T-helper 2 cell treated with Interferon-gamma antibody and Interleukin-4, amounts not matched to agents 5 μg/mL and 100 μg/mL, for 36 hours (primary cell): ENCODE measurements around the gene PSMC4.
A peak's percentile ranks its signal among the peaks of the same experiment; 100 is the strongest.

ENCODE experiments used
- DNase-seq: peaks from one replicate; pipeline ENCODE4 v3.0.0; 2021; ENCODE audit warnings: low spot score
- H3K27ac Mint-ChIP-seq: one replicate; pipeline ENCODE4 v1.8.0; 2021; ENCODE audit warnings: mild to moderate bottlenecking, mixed read lengths
- H3K27me3 Mint-ChIP-seq: one replicate; pipeline ENCODE4 v1.8.0; 2021; ENCODE audit warnings: low read depth, mixed read lengths
- H3K36me3 Mint-ChIP-seq: one replicate; pipeline ENCODE4 v1.8.0; 2021; ENCODE audit warnings: low read depth, mixed read lengths
- H3K4me1 Mint-ChIP-seq: one replicate; pipeline ENCODE4 v1.8.0; 2021; ENCODE audit warnings: low read depth, mixed read lengths
- H3K4me3 Mint-ChIP-seq: one replicate; pipeline ENCODE4 v1.8.0; 2022; ENCODE audit warnings: mild to moderate bottlenecking, moderate library complexity, mixed read lengths
- H3K9me3 Mint-ChIP-seq: one replicate; pipeline ENCODE4 v1.8.0; 2021; ENCODE audit warnings: mixed read lengths

The PSMC4 gene

GRCh38 chr19:39986643-39987042 lies 15.7 kb downstream of the PSMC4 start:
- Mint-ChIP-seq H3K27me3 (no peaks in the 10 kb centered on the region), H3K27ac (no peak overlapping the region), H3K9me3 (peaks cover 51% of the 10 kb centered on the region), H3K4me1 (no peaks in the 10 kb centered on the region), H3K4me3 (no peak overlapping the region), H3K36me3 (peaks cover 60% of the 10 kb centered on the region)
- DNase-seq = no peak

DNA sequence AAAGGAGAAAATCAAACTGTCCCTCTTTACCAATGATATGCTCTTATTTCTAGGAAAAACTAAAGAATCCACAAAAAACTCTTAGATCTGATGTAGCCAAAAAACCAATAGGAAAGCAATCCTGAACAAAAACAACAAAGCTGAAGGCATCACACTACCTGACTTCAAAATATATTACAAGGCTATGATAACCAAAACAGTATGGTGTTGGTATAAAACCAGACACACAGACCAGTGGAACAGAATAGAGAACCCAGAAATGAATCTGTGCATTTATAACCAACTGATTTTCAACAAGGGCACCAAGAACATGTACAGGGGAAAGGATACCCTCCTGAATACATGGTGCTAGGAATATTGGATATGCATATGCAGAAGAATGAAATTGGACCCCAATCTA lies 16.2 kb downstream of the PSMC4 start:
- Mint-ChIP-seq H3K36me3 (peaks cover 59% of the 10 kb centered on the region), H3K27ac (no peak overlapping the region), H3K4me3 (no peak overlapping the region), H3K4me1 (no peaks in the 10 kb centered on the region), H3K9me3 (peaks cover 51% of the 10 kb centered on the region), H3K27me3 (no peaks in the 10 kb centered on the region)
- no peak for DNase-seq

- DNase-seq = no peak
- Mint-ChIP-seq H3K9me3 (peaks cover 48% of the 10 kb centered on the region), H3K27ac (no peak overlapping the region), H3K27me3 (no peaks in the 10 kb centered on the region), H3K4me1 (no peaks in the 10 kb centered on the region), H3K36me3 (peaks cover 56% of the 10 kb centered on the region), H3K4me3 (no peak overlapping the region)
Observed at GRCh38 chr19:39987596-39987995, 16.6 kb downstream of the PSMC4 start.

DNA sequence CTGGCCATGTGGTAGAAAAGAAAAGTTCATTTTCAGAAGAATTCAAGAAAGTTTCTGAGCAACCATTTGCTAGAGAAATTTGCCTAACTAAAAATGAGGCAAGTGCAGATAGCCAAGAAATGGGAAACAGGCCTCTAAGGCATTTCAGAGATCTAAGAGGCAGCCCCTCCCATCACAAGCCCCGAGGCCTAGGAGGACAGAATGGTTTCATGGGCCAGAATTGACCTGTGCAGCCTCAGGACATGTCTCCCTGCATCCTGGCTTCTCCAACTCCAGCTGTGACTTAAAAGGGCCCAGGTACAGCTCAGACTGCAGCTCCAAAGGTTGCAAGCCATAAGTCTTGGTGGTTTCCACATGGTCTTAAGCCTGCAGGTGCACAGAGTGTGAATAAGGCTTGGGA lies 22.6 kb downstream of the PSMC4 start:
- no peak overlapping the region for H3K27ac Mint-ChIP-seq
- H3K36me3 Mint-ChIP-seq = peaks cover 45% of the 10 kb centered on the region
- H3K27me3 Mint-ChIP-seq = no peaks in the 10 kb centered on the region
- H3K9me3 Mint-ChIP-seq = peaks cover 29% of the 10 kb centered on the region
- peaks cover 26% of the 10 kb centered on the region for H3K4me1 Mint-ChIP-seq
- DNase-seq = no peak
- no peak overlapping the region for H3K4me3 Mint-ChIP-seq

- Mint-ChIP-seq H3K4me1 (peaks cover 26% of the 10 kb centered on the region), H3K9me3 (peaks cover 25% of the 10 kb centered on the region), H3K36me3 (peaks cover 41% of the 10 kb centered on the region), H3K4me3 (no peak overlapping the region), H3K27ac (no peak overlapping the region), H3K27me3 (no peaks in the 10 kb centered on the region)
- DNase-seq = no peak
Observed at GRCh38 chr19:39994361-39994760, 23.4 kb downstream of the PSMC4 start.

DNA sequence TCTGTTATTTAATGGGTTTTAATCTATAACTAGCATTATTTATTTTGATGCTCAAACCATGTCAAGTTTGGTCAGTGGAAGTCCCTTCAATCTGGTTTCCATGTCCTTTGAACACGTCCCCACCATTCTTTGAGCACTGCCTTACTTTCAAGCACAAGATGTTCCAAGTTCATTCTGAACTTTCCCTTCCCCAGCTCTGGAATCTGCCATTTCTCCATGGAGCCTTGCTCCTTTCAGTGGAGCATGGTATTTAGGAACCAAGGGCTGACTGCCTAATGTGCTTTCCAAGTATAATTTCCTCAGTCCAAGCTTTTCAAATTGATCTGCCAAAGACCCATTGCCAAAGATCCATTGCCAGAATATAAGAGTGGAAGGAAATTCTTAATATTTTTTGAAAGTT lies 24.8 kb downstream of the PSMC4 start:
- DNase-seq = no peak
- Mint-ChIP-seq H3K36me3 (peaks cover 38% of the 10 kb centered on the region), H3K4me3 (peak overlapping the region; percentile 93), H3K4me1 (peaks cover 26% of the 10 kb centered on the region), H3K27ac (no peak overlapping the region), H3K27me3 (no peaks in the 10 kb centered on the region), H3K9me3 (peaks cover 25% of the 10 kb centered on the region)

GRCh38 chr19:39996218-39996810 lies 25.3 kb downstream of the PSMC4 start:
- H3K4me1 Mint-ChIP-seq = peaks cover 26% of the 10 kb centered on the region
- peaks cover 25% of the 10 kb centered on the region for H3K9me3 Mint-ChIP-seq
- DNase-seq = no peak
- peak overlapping the region; percentile 93 for H3K4me3 Mint-ChIP-seq
- no peaks in the 10 kb centered on the region for H3K27me3 Mint-ChIP-seq
- peaks cover 38% of the 10 kb centered on the region for H3K36me3 Mint-ChIP-seq
- peak overlapping the region; percentile 96 for H3K27ac Mint-ChIP-seq

GRCh38 chr19:39996811-39997637 lies 26.1 kb downstream of the PSMC4 start, which contains the start of gene ZNF546:
Gene ZNF546, plus strand, starts transcription at chr19:39997060. Its CDS starts 1,267 bp downstream, at chr19:39998327.
- Mint-ChIP-seq H3K9me3 (peaks cover 25% of the 10 kb centered on the region), H3K36me3 (peaks cover 37% of the 10 kb centered on the region), H3K4me3 (peak within 1 kb of the TSS; percentile 93), H3K27ac (peak within 1 kb of the TSS; percentile 96), H3K27me3 (no peaks in the 10 kb centered on the region), H3K4me1 (peaks cover 26% of the 10 kb centered on the region)
- DNase-seq = peak; percentile 93

DNA sequence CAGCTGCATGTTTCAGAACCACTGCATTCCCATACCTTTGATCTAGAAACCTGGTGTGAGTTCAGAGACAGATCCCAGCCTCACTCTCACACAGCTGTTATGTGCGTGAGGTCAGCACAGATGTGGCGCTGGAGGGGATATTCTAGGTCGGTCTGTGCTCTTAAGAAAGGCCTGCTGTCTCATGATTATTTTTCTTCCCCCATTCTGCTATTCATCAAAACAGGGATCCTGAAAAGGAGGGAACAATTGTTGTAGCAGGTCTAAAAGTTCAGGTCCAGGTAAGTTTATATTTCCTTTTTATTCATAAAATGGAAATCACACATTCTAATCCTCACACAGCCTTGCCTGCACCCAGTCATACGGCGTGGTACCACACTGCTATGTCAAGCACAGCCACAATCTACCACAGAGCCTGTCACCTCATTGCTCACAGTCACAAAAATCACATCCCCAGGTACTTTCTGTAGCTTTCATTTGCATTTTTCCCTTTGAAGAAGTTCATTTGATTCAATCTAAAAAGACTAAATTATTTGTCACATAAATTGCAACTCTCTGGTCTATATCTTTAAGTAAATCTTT lies 26.8 kb downstream of the PSMC4 start:
- peak overlapping the region; percentile 93 for H3K4me3 Mint-ChIP-seq
- peaks cover 24% of the 10 kb centered on the region for H3K9me3 Mint-ChIP-seq
- no peak for DNase-seq
- peaks cover 26% of the 10 kb centered on the region for H3K4me1 Mint-ChIP-seq
- peak overlapping the region; percentile 96 for H3K27ac Mint-ChIP-seq
- peaks cover 34% of the 10 kb centered on the region for H3K36me3 Mint-ChIP-seq
- no peaks in the 10 kb centered on the region for H3K27me3 Mint-ChIP-seq

DNA sequence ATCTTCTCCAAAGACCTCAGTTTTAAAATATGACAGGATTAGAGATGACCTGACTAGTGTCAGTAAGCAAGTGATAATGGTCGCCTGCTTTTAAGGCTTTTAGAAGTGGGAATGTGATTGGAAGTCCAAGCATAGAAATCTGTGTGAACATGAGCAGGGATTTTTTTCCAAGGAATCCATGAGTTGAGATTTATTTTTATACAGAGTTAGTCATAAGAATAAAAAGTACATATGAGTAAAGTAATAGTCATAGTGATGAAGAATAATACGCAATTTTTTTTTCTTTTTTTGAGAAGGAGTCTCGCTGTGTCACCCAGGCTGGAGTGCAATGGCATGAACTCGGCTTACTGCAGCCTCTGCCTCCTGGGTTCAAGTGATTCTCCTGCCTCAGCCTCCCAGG lies 27.5 kb downstream of the PSMC4 start:
- H3K36me3 Mint-ChIP-seq = peaks cover 28% of the 10 kb centered on the region
- peak overlapping the region; percentile 96 for H3K27ac Mint-ChIP-seq
- H3K9me3 Mint-ChIP-seq = peaks cover 16% of the 10 kb centered on the region
- peaks cover 23% of the 10 kb centered on the region for H3K4me1 Mint-ChIP-seq
- peak overlapping the region; percentile 93 for H3K4me3 Mint-ChIP-seq
- DNase-seq = no peak
- no peaks in the 10 kb centered on the region for H3K27me3 Mint-ChIP-seq

- Mint-ChIP-seq H3K27ac (no peak overlapping the region), H3K4me1 (no peaks in the 10 kb centered on the region), H3K27me3 (no peaks in the 10 kb centered on the region), H3K36me3 (peaks cover 46% of the 10 kb centered on the region), H3K4me3 (no peak overlapping the region), H3K9me3 (peaks cover 22% of the 10 kb centered on the region)
- DNase-seq = no peak
Observed at GRCh38 chr19:40005691-40006272, 34.8 kb downstream of the PSMC4 start.

DNA sequence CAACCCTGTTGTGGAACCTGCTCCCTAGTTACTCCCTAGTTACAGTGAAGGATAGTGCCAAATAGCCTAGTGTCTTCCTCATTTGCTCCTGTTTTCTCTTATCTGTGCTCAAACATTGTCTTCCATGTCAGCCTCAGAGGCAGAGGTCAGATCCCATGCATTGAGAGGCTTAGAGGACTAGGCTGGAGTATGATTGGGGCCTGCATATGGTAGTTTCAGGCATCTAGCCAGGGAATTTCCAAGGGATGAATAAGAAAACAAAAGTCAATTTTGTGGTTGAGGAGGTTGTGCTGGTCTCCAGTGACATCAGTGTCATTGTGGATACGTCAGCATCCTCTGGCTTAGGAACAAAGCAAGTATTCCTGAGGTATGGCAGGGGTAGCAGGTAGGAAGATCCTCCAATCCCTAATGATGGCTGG lies 35.3 kb downstream of the PSMC4 start:
- Mint-ChIP-seq H3K9me3 (peaks cover 22% of the 10 kb centered on the region), H3K27me3 (no peaks in the 10 kb centered on the region), H3K36me3 (peaks cover 49% of the 10 kb centered on the region), H3K4me3 (no peak overlapping the region), H3K27ac (no peak overlapping the region), H3K4me1 (no peaks in the 10 kb centered on the region)
- no peak for DNase-seq

DNA sequence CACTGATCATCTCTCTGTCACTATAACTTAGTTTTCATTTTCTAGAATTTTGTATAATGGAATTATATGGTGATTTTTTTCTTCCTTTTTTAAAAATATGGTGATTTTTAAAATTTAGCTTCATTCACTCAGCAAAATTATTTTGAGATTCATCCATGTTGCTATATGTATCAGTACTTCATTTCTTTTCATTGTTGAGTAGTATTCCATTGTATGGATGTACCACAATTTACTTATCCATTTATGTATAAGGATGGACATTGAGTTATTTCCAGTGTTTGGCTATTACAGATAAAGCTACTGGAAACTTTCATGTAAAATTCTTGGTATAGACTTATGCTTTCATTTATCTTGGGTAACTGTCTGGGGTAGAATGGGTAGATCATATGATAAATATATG lies 38.7 kb downstream of the PSMC4 start:
- no peaks in the 10 kb centered on the region for H3K27me3 Mint-ChIP-seq
- H3K9me3 Mint-ChIP-seq = peaks cover 50% of the 10 kb centered on the region
- H3K4me3 Mint-ChIP-seq = no peak overlapping the region
- H3K27ac Mint-ChIP-seq = no peak overlapping the region
- no peaks in the 10 kb centered on the region for H3K4me1 Mint-ChIP-seq
- peaks cover 80% of the 10 kb centered on the region for H3K36me3 Mint-ChIP-seq
- DNase-seq = no peak

GRCh38 chr19:40013991-40014390 lies 43.0 kb downstream of the PSMC4 start:
- Mint-ChIP-seq H3K27ac (no peak overlapping the region), H3K27me3 (no peaks in the 10 kb centered on the region), H3K36me3 (peaks cover 59% of the 10 kb centered on the region), H3K4me1 (no peaks in the 10 kb centered on the region), H3K9me3 (peaks cover 75% of the 10 kb centered on the region), H3K4me3 (no peak overlapping the region)
- no peak for DNase-seq
